A549 (cell line): Measurements from ENCODE around the gene ZNF385D. TPM values are rescaled to one million over a fixed set of nuclear protein-coding genes. Genes with fewer than 3 reads are reported as not detected.

Experiments
- ATAC-seq, 2 experiments: fragments of 200-7000 bp in 1 of 2; fragments of >200 bp in 1 of 2; cut with Nextera tagmentation in 1 of 2; cut with Tn5 transposase in 1 of 2; 3 replicates each; pipeline versions ENCODE4 v1.8.0 to v1.9.1; 2018 to 2020; ENCODE audit warnings: mild to moderate bottlenecking in 1 of 2, moderate library complexity in 1 of 2
- CTCF ChIA-PET: fragments of 300-600 bp; sonication (Branson Sonifier 250); formaldehyde crosslinking; extraction: SDS; loops from one replicate; lab custom pipeline; 2021; ENCODE audit warnings: antibody characterized with exemption, inconsistent platforms; lab: Yijun Ruan, JAX
- POLR2A ChIA-PET: fragments of 350-600 bp; formaldehyde crosslinking; extraction: SDS; loops from one replicate; lab custom pipeline; 2021; ENCODE audit warnings: antibody characterized with exemption, inconsistent platforms; lab: Yijun Ruan, JAX
- DNase-seq, 2 experiments: peaks; one replicate each; pipeline versions ENCODE4 v3.0.0 to v3.0.0-alpha.2; 2011 to 2016; ENCODE audit warnings: low read depth in 1 of 2, low spot score in 1 of 2
- FAIRE-seq: peaks from 2 replicates; lab custom pipeline; 2011; peaks lifted over from hg19 to GRCh38; lab: Jason Lieb, UNC
- H3K27ac ChIP-seq, 2 experiments: fragments of >200 bp; sonication (Bioruptor Twin); formaldehyde crosslinking; 3 replicates each; pipeline ENCODE4 v1.5.1; 2016 to 2017
- H3K4me1 ChIP-seq: fragments of >200 bp; sonication (Bioruptor Twin); formaldehyde crosslinking; 3 replicates; pipeline ENCODE4 v1.6.1; 2016
- H3K4me2 ChIP-seq: fragments of >200 bp; sonication (Bioruptor Twin); formaldehyde crosslinking; 3 replicates; pipeline ENCODE4 v1.6.1; 2016
- H3K4me3 ChIP-seq: fragments of >200 bp; sonication (Bioruptor Twin); formaldehyde crosslinking; 3 replicates; pipeline ENCODE4 v1.5.1; 2016
- H3K9me3 ChIP-seq: fragments of >200 bp; sonication (Bioruptor Twin); formaldehyde crosslinking; 3 replicates; pipeline ENCODE4 v1.6.1; 2016
- ATOH8 ChIP-seq: fragments of 250-450 bp; sonication (Bioruptor Pico); IDR thresholded peaks from 2 replicates; pipeline ENCODE4 v1.5.0; 2020; ENCODE audit warnings: low read depth, mild to moderate bottlenecking, moderate library complexity
- FOXS1 ChIP-seq: fragments of 250-450 bp; sonication (Bioruptor Pico); IDR thresholded peaks from 2 replicates; pipeline ENCODE4 v1.5.0; 2020; ENCODE audit warnings: mild to moderate bottlenecking, moderate library complexity
- HMGXB4 ChIP-seq: fragments of 250-450 bp; sonication (Bioruptor Pico); IDR thresholded peaks from 2 replicates; pipeline ENCODE4 v1.5.0; 2021; ENCODE audit warnings: mild to moderate bottlenecking, moderate library complexity, borderline replicate concordance
- HOXB5 ChIP-seq: fragments of 250-450 bp; sonication (Bioruptor Pico); IDR thresholded peaks from 2 replicates; pipeline ENCODE4 v1.5.0; 2020; ENCODE audit warnings: mild to moderate bottlenecking, moderate library complexity
- JUNB ChIP-seq: fragments of >200 bp; sonication (Bioruptor Twin); formaldehyde crosslinking; IDR thresholded peaks from 2 replicates; pipeline ENCODE4 v1.6.1; 2016
- KDM5A ChIP-seq: fragments of 200-600 bp; sonication (generic); IDR thresholded peaks from 2 replicates; pipeline ENCODE4 v1.6.1; 2016; ENCODE audit warnings: antibody characterized with exemption, mild to moderate bottlenecking
- MAFK ChIP-seq: fragments of 450-650 bp; IDR thresholded peaks from 2 replicates; pipeline ENCODE4 v1.6.1; 2014; ENCODE audit not compliant: partially characterized antibody
- MAZ ChIP-seq: fragments of 150-350 bp; IDR thresholded peaks from 2 replicates; pipeline ENCODE4 v1.6.1; 2014; ENCODE audit warnings: antibody characterized with exemption, low read depth, low read length, borderline replicate concordance
- MYC ChIP-seq: IDR thresholded peaks from 2 replicates; pipeline ENCODE4 v1.6.1; 2012; ENCODE audit warnings: mild to moderate bottlenecking, inconsistent platforms, low read length, improper control_type of control experiment, borderline replicate concordance
- NR3C1 ChIP-seq: fragments of >200 bp; sonication (Bioruptor Twin); formaldehyde crosslinking; IDR thresholded peaks from 3 replicates; pipeline ENCODE4 v1.6.1; 2017
- PBX3 ChIP-seq: IDR thresholded peaks from 2 replicates; pipeline ENCODE4 v1.6.1; 2012
- PHF8 ChIP-seq: fragments of 200-600 bp; sonication (generic); IDR thresholded peaks from 2 replicates; pipeline ENCODE4 v1.6.1; 2016; ENCODE audit warnings: low read depth, mild to moderate bottlenecking, antibody characterized with exemption, moderate library complexity, borderline replicate concordance
- POLR2A ChIP-seq: IDR thresholded peaks from 2 replicates; pipeline ENCODE4 v1.6.1; 2012; ENCODE audit warnings: mild to moderate bottlenecking, low read length
- POLR2AphosphoS2 ChIP-seq: conservative IDR thresholded peaks from 2 replicates; pipeline ENCODE4 v1.6.1; 2012; ENCODE audit warnings: low read length, improper control_type of control experiment, inconsistent platforms
- RAD21 ChIP-seq, 2 experiments: fragments of >200 bp in 1 of 2; sonication (Bioruptor Twin) in 1 of 2; formaldehyde crosslinking in 1 of 2; IDR thresholded peaks in 1 of 2; conservative IDR thresholded peaks in 1 of 2; 2 replicates in 1 of 2; 3 replicates in 1 of 2; pipeline ENCODE4 v1.6.1; 2012 to 2018; ENCODE audit warnings: inconsistent platforms in 1 of 2
- RARB ChIP-seq: fragments of 250-450 bp; sonication (Bioruptor Pico); IDR thresholded peaks from 2 replicates; pipeline ENCODE4 v1.8.0; 2021; ENCODE audit warnings: mild to moderate bottlenecking, moderate library complexity
- RFX5 ChIP-seq: fragments of 450-650 bp; IDR thresholded peaks from 2 replicates; pipeline ENCODE4 v1.7.1; 2014; ENCODE audit warnings: antibody characterized with exemption, mild to moderate bottlenecking, moderate library complexity
- RNF2 ChIP-seq: fragments of 200-600 bp; sonication (generic); IDR thresholded peaks from 2 replicates; pipeline ENCODE4 v1.6.1; 2016; ENCODE audit warnings: low read depth, mild to moderate bottlenecking, antibody characterized with exemption, moderate library complexity, borderline replicate concordance
- TFCP2L1 ChIP-seq: fragments of 250-450 bp; sonication (Bioruptor Pico); IDR thresholded peaks from 2 replicates; pipeline ENCODE4 v1.5.0; 2021; ENCODE audit warnings: mild to moderate bottlenecking
- TP53 ChIP-seq: fragments of 250-450 bp; sonication (Bioruptor Pico); IDR thresholded peaks from 2 replicates; pipeline ENCODE4 v1.5.0; 2021; ENCODE audit warnings: mild to moderate bottlenecking, moderate library complexity
- USF2 ChIP-seq: fragments of 450-650 bp; IDR thresholded peaks from 2 replicates; pipeline ENCODE4 v1.6.1; 2014; ENCODE audit warnings: antibody characterized with exemption
- ZFP36 ChIP-seq: fragments of 450-650 bp; IDR thresholded peaks from 2 replicates; pipeline ENCODE4 v1.6.1; 2014; ENCODE audit warnings: borderline replicate concordance; ENCODE audit not compliant: partially characterized antibody
- WGBS: methylation state at CpG from one replicate; pipeline ENCODE4 v1.1.6; 2017; ENCODE audit errors: missing lambda C conversion rate; 5-methylcytosine and 5-hydroxymethylcytosine counted together
- polyA plus RNA-seq, 4 experiments: library from polyadenylated mRNA; depleted of rRNA in 3 of 4; stranded (reverse); fragments of >200 nt; fragmentation: RNase III in 1 of 4; extraction: RNeasy Plus Mini Kit Qiagen cat#74134 plus additional on column Dnase treatment in 1 of 4; gene quantifications; 2 replicates in 3 of 4; 3 replicates in 1 of 4; pipeline ENCODE4 v1.2.3, GENCODE V29; 2011 to 2017
- TF ChIP-seq, protein P1 (sequence below): fragments of >200 bp; sonication (Bioruptor Twin); formaldehyde crosslinking; IDR thresholded peaks from 2 replicates; pipeline ENCODE4 v1.6.1; 2016

ZNF385D gene
- polyA plus RNA-seq, 2 of the 4 experiments (the other 2 are of a cell fraction): not detected

DNA sequence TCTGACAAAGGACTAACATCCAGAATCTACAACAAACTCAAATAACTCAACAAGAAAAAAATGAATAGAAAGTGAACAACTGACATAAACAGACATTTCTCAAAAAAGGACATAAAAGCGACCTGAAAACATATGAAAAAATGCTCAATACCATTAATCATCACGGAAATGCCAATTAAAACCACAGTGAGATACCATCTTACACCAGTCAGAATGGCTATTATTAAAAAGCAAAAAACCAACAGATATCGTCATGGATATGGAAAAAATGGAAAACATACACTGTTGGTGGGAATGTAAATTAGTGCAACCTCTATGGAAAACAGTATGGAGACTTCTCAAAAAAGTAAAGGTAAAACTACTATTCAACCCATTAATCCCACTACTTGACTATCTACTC lies 53.3 kb downstream of the ZNF385D start:
- Histone ChIP-seq H3K4me1 (no peaks in the 10 kb centered on the region), H3K27ac (no peak overlapping the region), H3K4me3 (no peak overlapping the region)
- DNase-seq (no peak), ATAC-seq (no peak), FAIRE-seq (no peak)
- CTCF ChIA-PET: interaction anchor here (0.6 kb wide), 1 partner anchor 1629 kb away, joined by 3 read pairs; no protein-coding TSS in a partner anchor
- 3% methylated on average over 3 of the region's 3 CpGs for WGBS
- no peak for TF ChIP-seq PBX3
- no peak for TF ChIP-seq ZFP36
- TF ChIP-seq MAFK: no peak
- no peak for TF ChIP-seq TFCP2L1 (CRISPR knock-in tag)
- TF ChIP-seq RNF2: no peak
- no peak for TF ChIP-seq TP53 (CRISPR knock-in tag)
- TF ChIP-seq PHF8: no peak
- TF ChIP-seq POLR2AphosphoS2: no peak
- no peak for TF ChIP-seq FOXS1 (CRISPR knock-in tag)
- TF ChIP-seq JUNB: no peak
- TF ChIP-seq, all 56 proteins: peak for 0
- Histone ChIP-seq H3K4me2 (no peak overlapping the region), H3K9me3 (no peaks in the 10 kb centered on the region)
- POLR2A ChIA-PET: no interaction called here

DNA sequence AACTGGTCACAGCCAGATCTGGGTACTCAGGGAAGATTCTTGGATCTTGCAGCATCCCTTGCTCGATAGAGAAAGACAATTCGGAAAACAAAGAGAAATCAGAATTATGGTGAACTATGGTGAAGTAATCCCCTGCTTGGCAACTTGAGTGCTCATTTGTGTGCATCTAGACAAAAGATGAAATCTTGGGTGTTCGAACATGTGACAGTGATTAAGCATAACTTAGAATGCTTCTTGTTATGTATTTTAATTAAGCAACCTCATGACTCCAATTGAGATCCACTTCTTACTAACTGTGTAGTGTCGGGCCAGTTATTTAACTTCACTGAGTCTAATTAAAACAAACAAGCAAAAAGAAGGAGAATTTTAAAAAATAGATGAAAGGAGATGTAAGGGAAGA lies 56.5 kb downstream of the ZNF385D start:
- no peak for ATAC-seq
- Histone ChIP-seq H3K4me3 (no peak overlapping the region), H3K9me3 (no peaks in the 10 kb centered on the region), H3K27ac (no peak overlapping the region), H3K4me1 (no peaks in the 10 kb centered on the region), H3K4me2 (no peak overlapping the region)
- POLR2A ChIA-PET: no interaction called here
- no peak for TF ChIP-seq HOXB5 (CRISPR knock-in tag)
- no peak for TF ChIP-seq KDM5A
- no peak for TF ChIP-seq JUNB
- no peak for TF ChIP-seq MAFK
- no peak for TF ChIP-seq RFX5
- TF ChIP-seq TP53 (CRISPR knock-in tag): no peak
- no peak for TF ChIP-seq USF2
- no peak for TF ChIP-seq RARB (CRISPR knock-in tag)
- no peak for TF ChIP-seq MAZ
- TF ChIP-seq HMGXB4: no peak
- no peak for TF ChIP-seq PHF8
- no peak for TF ChIP-seq ATOH8 (CRISPR knock-in tag)
- no peak for TF ChIP-seq NR3C1
- TF ChIP-seq RAD21 (conservative IDR thresholded peaks at IDR 0.05 in 1 of 2, IDR thresholded peaks at IDR 0.05 in 1 of 2): no peak
- no peak for TF ChIP-seq MYC
- TF ChIP-seq POLR2A: no peak
- TF ChIP-seq, protein P1, sequence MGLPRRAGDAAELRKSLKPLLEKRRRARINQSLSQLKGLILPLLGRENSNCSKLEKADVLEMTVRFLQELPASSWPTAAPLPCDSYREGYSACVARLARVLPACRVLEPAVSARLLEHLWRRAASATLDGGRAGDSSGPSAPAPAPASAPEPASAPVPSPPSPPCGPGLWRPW: no peak
- CTCF ChIA-PET: no interaction called here
- no peak for DNase-seq
- FAIRE-seq: no peak
- 14% methylated on average over 4 of the region's 4 CpGs for WGBS
